Measurements from ENCODE around the gene FTO.

The FTO gene

DNA sequence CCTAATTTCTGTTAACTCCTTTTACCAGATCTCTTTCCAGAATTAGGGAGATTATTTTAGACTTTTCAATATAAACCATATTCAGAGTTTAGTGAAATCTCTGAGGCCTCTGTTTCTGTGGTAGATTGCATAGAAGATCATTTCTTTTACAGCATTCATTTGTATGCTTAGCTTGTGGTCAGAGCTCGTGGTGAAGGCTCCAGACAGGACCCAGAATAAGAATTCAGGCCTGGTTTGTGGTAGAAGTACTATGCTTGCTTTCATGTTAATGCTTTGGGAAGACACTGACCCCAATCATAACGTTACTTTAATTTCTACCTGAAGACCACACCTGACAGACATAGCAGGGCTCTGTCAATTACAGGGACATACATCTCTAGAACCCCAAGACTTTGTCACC is 258.1 kb downstream of the FTO start:
- TF ChIP-seq, protein P1, sequence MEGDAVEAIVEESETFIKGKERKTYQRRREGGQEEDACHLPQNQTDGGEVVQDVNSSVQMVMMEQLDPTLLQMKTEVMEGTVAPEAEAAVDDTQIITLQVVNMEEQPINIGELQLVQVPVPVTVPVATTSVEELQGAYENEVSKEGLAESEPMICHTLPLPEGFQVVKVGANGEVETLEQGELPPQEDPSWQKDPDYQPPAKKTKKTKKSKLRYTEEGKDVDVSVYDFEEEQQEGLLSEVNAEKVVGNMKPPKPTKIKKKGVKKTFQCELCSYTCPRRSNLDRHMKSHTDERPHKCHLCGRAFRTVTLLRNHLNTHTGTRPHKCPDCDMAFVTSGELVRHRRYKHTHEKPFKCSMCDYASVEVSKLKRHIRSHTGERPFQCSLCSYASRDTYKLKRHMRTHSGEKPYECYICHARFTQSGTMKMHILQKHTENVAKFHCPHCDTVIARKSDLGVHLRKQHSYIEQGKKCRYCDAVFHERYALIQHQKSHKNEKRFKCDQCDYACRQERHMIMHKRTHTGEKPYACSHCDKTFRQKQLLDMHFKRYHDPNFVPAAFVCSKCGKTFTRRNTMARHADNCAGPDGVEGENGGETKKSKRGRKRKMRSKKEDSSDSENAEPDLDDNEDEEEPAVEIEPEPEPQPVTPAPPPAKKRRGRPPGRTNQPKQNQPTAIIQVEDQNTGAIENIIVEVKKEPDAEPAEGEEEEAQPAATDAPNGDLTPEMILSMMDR (IDR thresholded peaks at IDR 0.05; ENCODE audit: borderline replicate concordance, insufficient read depth, low read depth, low read length) = no peak
- no peak overlapping the region for H3K4me3 ChIP-seq (ENCODE audit: low read depth, low read length)

DNA sequence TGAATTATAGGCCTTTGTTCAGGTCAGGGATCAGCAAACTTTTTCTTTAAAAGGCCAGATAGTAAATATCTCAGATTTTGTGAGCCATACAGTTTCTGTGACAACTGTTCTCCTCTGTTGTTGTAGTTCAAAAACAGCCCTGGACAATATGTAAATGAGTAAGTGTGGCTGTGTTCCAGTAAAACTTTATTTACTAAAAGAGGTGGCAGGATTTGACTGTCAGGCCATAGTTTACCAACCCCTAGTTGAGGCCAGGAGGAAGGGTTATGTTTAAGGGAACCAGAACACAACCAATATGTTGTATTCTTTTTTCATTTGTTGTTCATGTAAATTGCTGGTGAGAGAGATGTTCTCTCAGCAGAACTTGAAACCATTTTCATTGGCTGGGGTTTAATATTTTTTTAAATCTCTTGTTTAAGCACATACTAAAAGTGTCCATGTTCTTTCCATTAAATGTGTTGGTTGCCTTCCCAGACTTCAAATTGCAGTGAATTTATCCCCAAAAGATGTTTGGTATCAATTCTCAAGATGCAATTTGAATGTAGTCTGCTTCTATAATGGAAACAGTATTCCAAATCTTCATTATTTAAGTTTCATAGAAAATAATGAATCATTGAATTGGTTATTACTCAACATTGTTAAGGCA is 260.3 kb downstream of the FTO start:
- H3K4me3 ChIP-seq (ENCODE audit: low read depth, low read length) = no peak overlapping the region
- TF ChIP-seq, protein P1 (IDR thresholded peaks at IDR 0.05; ENCODE audit: borderline replicate concordance, insufficient read depth, low read depth, low read length) = no peak

DNA sequence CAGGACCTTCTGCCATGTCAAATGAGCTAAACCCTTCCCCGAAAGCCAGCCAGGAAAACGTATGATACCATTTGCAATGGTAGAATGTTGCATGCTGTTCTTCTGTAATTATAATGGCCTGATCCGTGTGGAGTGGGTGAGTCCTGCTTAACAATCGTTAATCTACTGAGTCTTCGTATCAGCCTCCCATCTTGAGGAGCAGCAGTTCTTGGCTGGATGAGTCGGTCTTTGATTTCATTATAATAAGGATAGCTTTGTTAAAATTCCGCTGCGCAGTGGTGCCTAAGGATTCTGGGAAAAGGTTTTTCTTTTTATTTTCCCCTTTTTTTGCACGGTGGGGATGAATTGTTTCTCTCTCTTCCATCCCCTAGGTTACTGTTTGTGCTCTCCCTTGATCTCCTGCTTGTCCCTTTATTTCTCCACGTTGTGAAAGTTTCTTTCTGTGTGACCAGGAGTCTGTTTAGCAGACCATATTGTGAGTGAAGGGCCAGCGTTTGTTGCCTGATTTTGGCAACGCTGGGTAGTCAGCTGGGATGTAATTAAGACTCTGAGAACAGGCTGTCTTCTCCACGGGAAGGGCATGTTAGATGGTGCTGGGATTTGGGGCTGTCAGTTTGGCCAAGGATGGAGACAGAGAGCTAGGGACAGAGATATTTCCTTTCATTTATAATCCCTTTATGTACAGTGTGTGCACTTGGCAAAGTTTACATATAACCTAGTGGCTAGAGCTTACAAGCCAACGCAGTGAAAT is 263.0 kb downstream of the FTO start:
- TF ChIP-seq, protein P1 (IDR thresholded peaks at IDR 0.05; ENCODE audit: borderline replicate concordance, insufficient read depth, low read depth, low read length) = no peak
- H3K4me3 ChIP-seq (ENCODE audit: low read depth, low read length) = no peak overlapping the region

DNA sequence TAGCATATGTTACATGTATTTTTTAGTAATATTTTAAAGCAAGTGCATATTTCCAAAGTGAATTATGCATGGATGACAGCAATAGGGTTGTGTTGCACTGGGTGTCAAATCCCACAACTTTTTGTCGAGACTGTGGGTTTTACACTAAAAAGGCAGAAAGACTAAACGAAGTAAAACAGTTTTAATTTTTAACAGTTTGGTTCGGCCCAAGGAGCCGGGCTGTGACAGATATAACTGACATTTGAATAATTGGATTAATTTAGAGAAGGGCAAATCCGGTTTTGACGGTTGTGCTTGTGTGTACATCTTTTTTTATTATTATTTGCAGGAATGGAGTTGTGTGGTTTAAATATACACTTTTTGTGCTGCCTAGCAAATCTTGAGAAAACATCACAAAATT is 263.6 kb downstream of the FTO start:
- no peak overlapping the region for H3K4me3 ChIP-seq (ENCODE audit: low read depth, low read length)
- TF ChIP-seq, protein P1 (IDR thresholded peaks at IDR 0.05; ENCODE audit: borderline replicate concordance, insufficient read depth, low read depth, low read length) = no peak

DNA sequence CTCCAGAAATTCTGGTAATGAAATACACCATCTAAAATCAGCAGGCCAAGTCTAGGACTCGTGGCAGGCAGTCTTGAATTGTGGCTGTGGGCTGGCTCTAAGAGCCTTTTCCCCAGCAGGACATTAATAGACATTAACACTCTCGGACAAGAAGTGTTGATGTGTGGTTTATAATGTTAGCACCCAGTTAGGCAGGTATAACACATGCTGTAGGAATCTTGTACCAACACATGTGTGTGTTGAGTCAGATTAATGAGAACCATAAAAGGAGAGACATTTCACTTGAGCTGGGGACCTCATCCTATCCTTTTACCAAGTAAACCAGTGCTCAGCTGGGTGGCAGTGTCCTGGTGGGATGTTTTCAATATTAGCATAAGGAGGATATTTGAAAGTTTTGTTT is 264.5 kb downstream of the FTO start:
- TF ChIP-seq, protein P1 (IDR thresholded peaks at IDR 0.05; ENCODE audit: borderline replicate concordance, insufficient read depth, low read depth, low read length) = no peak
- H3K4me3 ChIP-seq (ENCODE audit: low read depth, low read length) = no peak overlapping the region

DNA sequence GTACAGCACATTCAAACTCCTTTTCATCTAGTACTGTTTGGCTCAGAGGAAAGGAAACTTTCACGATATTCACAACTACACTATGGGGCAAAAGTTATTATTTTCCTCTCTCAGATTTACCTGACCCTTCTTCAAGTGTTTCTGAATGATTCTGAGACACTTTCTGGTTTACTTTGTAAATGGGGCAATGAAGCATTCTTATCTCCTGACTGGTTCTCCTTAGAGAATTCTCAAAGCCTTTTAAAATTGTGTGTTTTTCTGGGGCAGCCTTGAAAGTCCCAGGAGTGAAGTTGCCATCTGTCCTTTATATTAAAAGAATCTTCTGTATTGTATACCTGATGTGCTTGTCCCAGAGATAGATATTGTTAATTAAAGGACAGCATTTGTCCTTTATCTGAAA is 264.9 kb downstream of the FTO start:
- TF ChIP-seq, protein P1 (IDR thresholded peaks at IDR 0.05; ENCODE audit: borderline replicate concordance, insufficient read depth, low read depth, low read length) = no peak

DNA sequence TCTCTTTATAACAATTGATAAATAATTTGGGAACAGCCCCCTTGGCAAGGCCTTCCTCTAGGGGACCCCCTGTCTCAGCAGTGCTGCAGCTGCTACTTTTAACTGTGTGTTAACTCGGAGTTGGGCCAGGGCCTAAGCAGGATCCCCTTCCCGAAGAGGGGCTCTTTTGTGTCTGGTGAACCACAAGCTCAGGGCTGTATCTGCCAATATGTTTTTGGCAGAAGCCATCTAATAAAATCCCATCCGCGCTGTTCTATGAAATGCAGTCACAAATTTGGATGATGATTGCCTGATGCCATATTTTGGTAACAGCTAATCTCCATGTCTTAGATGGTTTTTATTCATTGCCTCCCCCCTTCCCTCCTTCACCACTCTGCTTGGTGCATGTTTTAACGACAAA is 267.7 kb downstream of the FTO start:
- no peak overlapping the region for H3K4me3 ChIP-seq (ENCODE audit: low read depth, low read length)
- TF ChIP-seq, protein P1 (IDR thresholded peaks at IDR 0.05; ENCODE audit: borderline replicate concordance, insufficient read depth, low read depth, low read length) = no peak

More for the DNA sequence above, 264.9 kb downstream of the FTO start:
- H3K4me3 ChIP-seq (ENCODE audit: low read depth, low read length) = no peak overlapping the region

Data from GM12875 (cell line).